Osteoblast (primary cell): ENCODE results near the gene ANKS6. TPM values are rescaled to one million over a fixed set of nuclear protein-coding genes. Genes with fewer than 3 reads are reported as not detected.

ENCODE experiments used
- DNase-seq: peaks from one replicate; pipeline ENCODE4 v3.0.0; 2011; ENCODE audit warnings: low spot score, mixed read lengths; ENCODE audit not compliant: insufficient read length; ENCODE audit errors: missing footprints
- H2AFZ ChIP-seq: 2 replicates; pipeline ENCODE4 v1.6.0; 2011; ENCODE audit warnings: mild to moderate bottlenecking, low read length
- H3K27ac ChIP-seq: 2 replicates; pipeline ENCODE4 v1.5.1; 2011; ENCODE audit warnings: mild to moderate bottlenecking, low read depth, low read length, moderate library complexity
- H3K27me3 ChIP-seq: 2 replicates; pipeline ENCODE4 v1.6.0; 2012; ENCODE audit warnings: mild to moderate bottlenecking, control low read depth, inconsistent platforms, low read length, moderate library complexity; ENCODE audit not compliant: insufficient read depth
- H3K36me3 ChIP-seq: 2 replicates; pipeline ENCODE4 v1.5.1; 2011; ENCODE audit warnings: mild to moderate bottlenecking, low read length, control low read depth, moderate library complexity; ENCODE audit not compliant: insufficient read depth
- H3K4me1 ChIP-seq: 2 replicates; pipeline ENCODE4 v1.5.1; 2011; ENCODE audit warnings: mild to moderate bottlenecking, low read length, control low read depth, moderate library complexity; ENCODE audit not compliant: insufficient read depth
- H3K4me2 ChIP-seq: 2 replicates; pipeline ENCODE4 v1.6.0; 2011; ENCODE audit warnings: mild to moderate bottlenecking, low read length; ENCODE audit not compliant: insufficient read depth
- H3K4me3 ChIP-seq: fragments of 200-600 bp; sonication (generic); 3 replicates; pipeline ENCODE4 v1.5.1; 2012; ENCODE audit warnings: mild to moderate bottlenecking, low read length, inconsistent platforms; ENCODE audit not compliant: insufficient read depth
- H3K79me2 ChIP-seq: 2 replicates; pipeline ENCODE4 v1.6.0; 2012; ENCODE audit warnings: mild to moderate bottlenecking, low read length, control low read depth, inconsistent platforms; ENCODE audit not compliant: insufficient read depth
- H3K9me3 ChIP-seq: 2 replicates; pipeline ENCODE4 v1.5.1; 2011; ENCODE audit warnings: low read depth, low read length, control low read depth
- H4K20me1 ChIP-seq: 2 replicates; pipeline ENCODE4 v1.6.0; 2012; ENCODE audit warnings: mild to moderate bottlenecking, low read length, control low read depth; ENCODE audit not compliant: insufficient read depth
- CTCF ChIP-seq: IDR thresholded peaks from 2 replicates; pipeline ENCODE4 v1.5.1; 2011; ENCODE audit warnings: mild to moderate bottlenecking, low read depth, low read length, moderate library complexity; ENCODE audit errors: extremely low read depth
- total RNA-seq: library from RNA; depleted of rRNA; stranded (reverse); fragments of >200 nt; gene quantifications from 2 replicates; pipeline ENCODE4 v1.2.3, GENCODE V29; 2012

ANKS6 gene
- total RNA-seq, 1 donor = 21.7 TPM

- Histone ChIP-seq H3K4me2 (no peak overlapping the region), H4K20me1 (no peaks in the 10 kb centered on the region), H3K79me2 (no peaks in the 10 kb centered on the region), H2AFZ (no peak overlapping the region), H3K9me3 (no peaks in the 10 kb centered on the region), H3K27me3 (no peaks in the 10 kb centered on the region), H3K4me1 (no peaks in the 10 kb centered on the region), H3K36me3 (no peaks in the 10 kb centered on the region), H3K27ac (no peak overlapping the region), H3K4me3 (no peak overlapping the region)
- DNase-seq = no peak
- no peak for TF ChIP-seq CTCF
Observed at GRCh38 chr9:98830554-98830953, 34.2 kb upstream of the ANKS6 start.

- no peaks in the 10 kb centered on the region for H3K9me3 ChIP-seq
- H3K79me2 ChIP-seq = no peaks in the 10 kb centered on the region
- H3K4me2 ChIP-seq = no peak overlapping the region
- H2AFZ ChIP-seq = no peak overlapping the region
- TF ChIP-seq CTCF = no peak
- H3K36me3 ChIP-seq = no peaks in the 10 kb centered on the region
- no peak for DNase-seq
- no peaks in the 10 kb centered on the region for H4K20me1 ChIP-seq
- H3K4me1 ChIP-seq = no peaks in the 10 kb centered on the region
- no peaks in the 10 kb centered on the region for H3K27me3 ChIP-seq
- H3K27ac ChIP-seq = no peak overlapping the region
- H3K4me3 ChIP-seq = no peak overlapping the region
Observed at GRCh38 chr9:98829766-98830165, 33.4 kb upstream of the ANKS6 start.

- peak; percentile 62 for DNase-seq
- H3K27ac ChIP-seq = no peak overlapping the region
- H3K9me3 ChIP-seq = no peaks in the 10 kb centered on the region
- no peaks in the 10 kb centered on the region for H4K20me1 ChIP-seq
- no peaks in the 10 kb centered on the region for H3K4me1 ChIP-seq
- no peaks in the 10 kb centered on the region for H3K27me3 ChIP-seq
- no peak overlapping the region for H2AFZ ChIP-seq
- TF ChIP-seq CTCF = no peak
- no peaks in the 10 kb centered on the region for H3K79me2 ChIP-seq
- no peak overlapping the region for H3K4me2 ChIP-seq
- no peak overlapping the region for H3K4me3 ChIP-seq
- no peaks in the 10 kb centered on the region for H3K36me3 ChIP-seq
Observed at GRCh38 chr9:98826716-98827115, 30.4 kb upstream of the ANKS6 start.

- no peaks in the 10 kb centered on the region for H3K27me3 ChIP-seq
- no peak overlapping the region for H3K4me2 ChIP-seq
- H3K9me3 ChIP-seq = no peaks in the 10 kb centered on the region
- no peak overlapping the region for H3K4me3 ChIP-seq
- H4K20me1 ChIP-seq = no peaks in the 10 kb centered on the region
- no peak overlapping the region for H3K27ac ChIP-seq
- no peak for DNase-seq
- no peaks in the 10 kb centered on the region for H3K4me1 ChIP-seq
- no peak overlapping the region for H2AFZ ChIP-seq
- TF ChIP-seq CTCF = no peak
- H3K36me3 ChIP-seq = no peaks in the 10 kb centered on the region
- no peaks in the 10 kb centered on the region for H3K79me2 ChIP-seq
Observed at GRCh38 chr9:98825414-98825813, 29.1 kb upstream of the ANKS6 start.
